Stimulated activated CD8-positive, alpha-beta memory T cell treated with anti-CD3 and anti-CD28 coated beads, Interleukin-4, amount 100 ng/mL, for 1 hour (primary cell): Measurements from ENCODE around the gene ZNF37A.
"Not testable (repeated sequence)": the region's sequence is repeated elsewhere in the genome, so short reads cannot be mapped to it uniquely, and the experiment has no call there.

Source experiments
- DNase-seq, 2 donors: peaks; one replicate each; pipeline ENCODE4 v3.0.0-alpha.2; 2020; ENCODE audit warnings: low read depth in 2 of 2, low spot score in 1 of 2

Gene ZNF37A

GRCh38 chr10:38147686-38148085 lies 53.5 kb downstream of the ZNF37A start:
- no peak for DNase-seq

- DNase-seq, result not testable (repeated sequence)
Observed at GRCh38 chr10:38150891-38151463, 56.8 kb downstream of the ZNF37A start.

- no peak for DNase-seq
Observed at GRCh38 chr10:38156416-38157269, 62.5 kb downstream of the ZNF37A start.

GRCh38 chr10:38157270-38157685 lies 63.1 kb downstream of the ZNF37A start:
- no peak for DNase-seq

- DNase-seq, result no peak
Observed at GRCh38 chr10:38159004-38159403, 64.9 kb downstream of the ZNF37A start.

GRCh38 chr10:38163617-38164016 lies 69.5 kb downstream of the ZNF37A start:
- no peak for DNase-seq

- DNase-seq, result no peak
Observed at GRCh38 chr10:38174336-38174735, 80.2 kb downstream of the ZNF37A start.

GRCh38 chr10:38184477-38184876 lies 90.3 kb downstream of the ZNF37A start:
- DNase-seq, result no peak
